ENCODE results near the gene DDIAS.
"Not testable (repeated sequence)": the region's sequence is repeated elsewhere in the genome, so short reads cannot be mapped to it uniquely, and the experiment has no call there.

GRCh38 chr11:82854916-82855315 lies 46.6 kb upstream of the DDIAS start:
- not testable (repeated sequence) for TF ChIP-seq CTCF (IDR thresholded peaks at IDR 0.05 in 2 of 3, conservative IDR thresholded peaks at IDR 0.05 in 1 of 3; ENCODE audit: control insufficient read depth in 2 of 3, extremely low read depth in 1 of 3, insufficient read depth in 1 of 3, low read depth in 3 of 3, low read length in 3 of 3); CHD2 (IDR thresholded peaks at IDR 0.05; ENCODE audit: borderline replicate concordance, low read depth, low read length); NR2C2 (IDR thresholded peaks at IDR 0.05; ENCODE audit: borderline replicate concordance, control insufficient read depth, insufficient read length, low read depth)
- TF ChIP-seq, protein P1, sequence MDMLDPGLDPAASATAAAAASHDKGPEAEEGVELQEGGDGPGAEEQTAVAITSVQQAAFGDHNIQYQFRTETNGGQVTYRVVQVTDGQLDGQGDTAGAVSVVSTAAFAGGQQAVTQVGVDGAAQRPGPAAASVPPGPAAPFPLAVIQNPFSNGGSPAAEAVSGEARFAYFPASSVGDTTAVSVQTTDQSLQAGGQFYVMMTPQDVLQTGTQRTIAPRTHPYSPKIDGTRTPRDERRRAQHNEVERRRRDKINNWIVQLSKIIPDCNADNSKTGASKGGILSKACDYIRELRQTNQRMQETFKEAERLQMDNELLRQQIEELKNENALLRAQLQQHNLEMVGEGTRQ (IDR thresholded peaks at IDR 0.05; ENCODE audit: borderline replicate concordance, low read depth, low read length): not testable (repeated sequence)
